Right lobe of liver (tissue), 6 donors: Measurements from ENCODE around the gene PNPLA7. TPM values are rescaled to one million over a fixed set of nuclear protein-coding genes. Genes with fewer than 3 reads are reported as not detected.
"Not testable (repeated sequence)": the region's sequence is repeated elsewhere in the genome, so short reads cannot be mapped to it uniquely, and the experiment has no call there.

Source experiments
- ATAC-seq, 4 donors: fragments of 200-7000 bp; cut with Tn5 transposase; one replicate each; pipeline ENCODE4 v1.9.1; 2020; ENCODE audit warnings: mild to moderate bottlenecking in 4 of 4, moderate library complexity in 4 of 4
- DNase-seq, 3 donors: peaks; one replicate each; pipeline ENCODE4 v3.0.0-alpha.2; 2020
- H3K27ac ChIP-seq, 3 donors: fragments of 200-600 bp; one replicate each; pipeline ENCODE4 v1.8.0; 2022
- H3K27me3 ChIP-seq, 2 donors: fragments of 200-600 bp; one replicate each; pipeline ENCODE4 v1.8.0; 2022
- H3K36me3 ChIP-seq, 4 donors: fragments of 200-600 bp; sonication (generic) in 1 of 4; one replicate each; pipeline versions ENCODE4 v1.5.1 to v1.8.0; 2017 to 2022; ENCODE audit warnings: control low read depth in 1 of 4
- H3K4me1 ChIP-seq, 4 donors: fragments of 200-600 bp; sonication (generic) in 1 of 4; one replicate each; pipeline versions ENCODE4 v1.5.1 to v1.8.0; 2017 to 2022; ENCODE audit warnings: control low read depth in 1 of 4
- H3K4me3 ChIP-seq, 3 donors: fragments of 200-600 bp; one replicate each; pipeline ENCODE4 v1.8.0; 2022
- H3K9me3 ChIP-seq, 4 donors: fragments of 200-600 bp; sonication (generic) in 1 of 4; one replicate each; pipeline versions ENCODE4 v1.5.1 to v1.8.0; 2017 to 2022; ENCODE audit warnings: control low read depth in 1 of 4
- CTCF ChIP-seq, 4 donors: fragments of 200-600 bp in 3 of 4; fragments of 450-650 bp in 1 of 4; IDR thresholded peaks; one replicate each; pipeline versions ENCODE4 v1.5.1 to v1.8.0; 2016 to 2022; ENCODE audit warnings: antibody characterized with exemption in 4 of 4, mild to moderate bottlenecking in 2 of 4
- POLR2A ChIP-seq: fragments of 450-650 bp; IDR thresholded peaks from one replicate; pipeline ENCODE4 v1.6.1; 2017; ENCODE audit warnings: antibody characterized with exemption, mild to moderate bottlenecking
- WGBS: methylation state at CpG from one replicate; pipeline ENCODE4 v1.1.6; 2018; ENCODE audit warnings: low coverage, low lambda C conversion rate; ENCODE audit not compliant: insufficient coverage; ENCODE audit errors: missing lambda C conversion rate; 5-methylcytosine and 5-hydroxymethylcytosine counted together
- intact Hi-C, 2 donors: fragments of 100-400 bp; cut with DNase I; formaldehyde crosslinking; loops; one replicate each; pipeline versions ENCODE4 v1.11.2 to v1.14.1; 2022
- total RNA-seq, 6 experiments: library from RNA; depleted of rRNA in 2 of 6; stranded (reverse); fragments of >200 nt in 2 of 6; fragmentation: NEBNext Ultra II Directional in 3 of 6; extraction: Animal tissue kit (Norgen Biotek cat#: 25700) in 3 of 6; gene quantifications; one replicate each; pipeline versions ENCODE4 v1.1.0 to v1.2.4, GENCODE V29; 2016 to 2023
- donor health status: DM: no; HTN: yes; CAD: no.
- donor health status: DM: no; HTN: no; CAD: no.
- donor health status: DM: no; HTN: no; CAD: no.
- donor health status: DM: no; HTN: yes; CAD: no.
- donor health status: DM: no; HTN: yes; CAD: no.

Gene PNPLA7
- total RNA-seq, 6 experiments from 2014 or later = 3.9 to 15.6 (median 7.4) TPM

- no peak overlapping the region for H3K27ac ChIP-seq
- intact Hi-C loops = no loop called here
- no peak overlapping the region for H3K4me3 ChIP-seq
- no peaks in the 10 kb centered on the region for H3K9me3 ChIP-seq
- H3K36me3 ChIP-seq = peaks cover 0 to 35% (median 7%) of the 10 kb centered on the region in 4 donors
- DNase-seq (no peak), ATAC-seq (no peak)
- 94% methylated on average over 4 of the region's 4 CpGs for WGBS
- H3K27me3 ChIP-seq = no peaks in the 10 kb centered on the region
- TF ChIP-seq CTCF (IDR thresholded peaks at IDR 0.05) = no peak
- no peak for TF ChIP-seq POLR2A
- peaks cover 0 to 10% (median 0%) of the 10 kb centered on the region in 4 donors for H3K4me1 ChIP-seq
Measured at GRCh38 chr9:137558127-137558526, 7.9 kb upstream of the PNPLA7 start.

- TF ChIP-seq CTCF (IDR thresholded peaks at IDR 0.05) (no peak), POLR2A (no peak)
- WGBS = 42% methylated on average over 5 of the region's 24 CpGs
- intact Hi-C loops = no loop called here
- no peak overlapping the region for H3K4me3 ChIP-seq
- no peaks in the 10 kb centered on the region for H3K27me3 ChIP-seq
- no peaks in the 10 kb centered on the region for H3K9me3 ChIP-seq
- peaks cover 0 to 29% (median 7%) of the 10 kb centered on the region in 4 donors for H3K36me3 ChIP-seq
- ATAC-seq (peak in 2 of 4 donors; percentile 10 to 19), DNase-seq (peak in 1 of 3 donors; percentile 84)
- H3K27ac ChIP-seq = no peak overlapping the region
- peaks cover 0 to 14% (median 3%) of the 10 kb centered on the region in 4 donors for H3K4me1 ChIP-seq
Measured at GRCh38 chr9:137556069-137556838, 6.1 kb upstream of the PNPLA7 start.

GRCh38 chr9:137555179-137555578 lies 5.0 kb upstream of the PNPLA7 start:
- Histone ChIP-seq H3K27ac (no peak overlapping the region), H3K4me1 (peaks cover 0 to 9% (median 3%) of the 10 kb centered on the region in 4 donors), H3K4me3 (no peak overlapping the region), H3K27me3 (no peaks in the 10 kb centered on the region), H3K9me3 (no peaks in the 10 kb centered on the region), H3K36me3 (peaks cover 0 to 29% (median 7%) of the 10 kb centered on the region in 4 donors)
- intact Hi-C loops = no loop called here
- no peak for ATAC-seq
- no peak for DNase-seq
- no peak for TF ChIP-seq POLR2A
- TF ChIP-seq CTCF (IDR thresholded peaks at IDR 0.05) = no peak
- 83% methylated on average over 2 of the region's 10 CpGs for WGBS

- no peaks in the 10 kb centered on the region for H3K27me3 ChIP-seq
- intact Hi-C loops = no loop called here
- H3K4me1 ChIP-seq = peaks cover 0 to 16% (median 7%) of the 10 kb centered on the region in 4 donors
- H3K9me3 ChIP-seq = no peaks in the 10 kb centered on the region
- H3K4me3 ChIP-seq = no peak overlapping the region
- TF ChIP-seq POLR2A (no peak), CTCF (IDR thresholded peaks at IDR 0.05) (no peak)
- peaks cover 0 to 29% (median 7%) of the 10 kb centered on the region in 4 donors for H3K36me3 ChIP-seq
- no peak for DNase-seq
- WGBS = 83% methylated on average over 1 of the region's 1 CpG
- no peak for ATAC-seq
- H3K27ac ChIP-seq = no peak overlapping the region
Measured at GRCh38 chr9:137554349-137554748, 4.1 kb upstream of the PNPLA7 start.

- intact Hi-C loops, H3K27ac ChIP-seq, H3K27me3 ChIP-seq, ATAC-seq, H3K4me3 ChIP-seq, DNase-seq, H3K9me3 ChIP-seq: not testable (repeated sequence)
- peaks cover 0 to 29% (median 7%) of the 10 kb centered on the region in 4 donors for H3K36me3 ChIP-seq
- WGBS = 85% methylated on average over 9 of the region's 10 CpGs
- H3K4me1 ChIP-seq = peaks cover 0 to 22% (median 9%) of the 10 kb centered on the region in 4 donors
Measured at GRCh38 chr9:137553654-137554053, 3.5 kb upstream of the PNPLA7 start.
